ENCODE data around the gene KCNN4.
"Not testable (repeated sequence)": the region's sequence is repeated elsewhere in the genome, so short reads cannot be mapped to it uniquely, and the experiment has no call there.

The KCNN4 gene

GRCh38 chr19:43775299-43775890 lies 5.4 kb downstream of the KCNN4 start:
- TF ChIP-seq CTCF (IDR thresholded peaks at IDR 0.05; ENCODE audit: poor library complexity, severe bottlenecking), result no peak
- Histone ChIP-seq H3K27me3 (ENCODE audit: insufficient read depth, poor library complexity, severe bottlenecking) (no peaks in the 10 kb centered on the region), H3K27ac (ENCODE audit: poor library complexity, severe bottlenecking) (no peak overlapping the region), H3K9me3 (ENCODE audit: severe bottlenecking) (no peaks in the 10 kb centered on the region), H3K4me3 (ENCODE audit: severe bottlenecking) (no peak overlapping the region), H3K4me1 (ENCODE audit: insufficient read depth, poor library complexity, severe bottlenecking) (peaks cover 30% of the 10 kb centered on the region), H3K36me3 (ENCODE audit: low read depth) (peaks cover 58% of the 10 kb centered on the region)
- no peak for ATAC-seq (ENCODE audit: low read depth)
- no peak for DNase-seq (ENCODE audit: low spot score)

GRCh38 chr19:43774940-43775258 lies 5.9 kb downstream of the KCNN4 start:
- not testable (repeated sequence) for H3K4me3 ChIP-seq (ENCODE audit: severe bottlenecking); H3K27ac ChIP-seq (ENCODE audit: poor library complexity, severe bottlenecking); DNase-seq (ENCODE audit: low spot score); H3K9me3 ChIP-seq (ENCODE audit: severe bottlenecking); ATAC-seq (ENCODE audit: low read depth); H3K27me3 ChIP-seq (ENCODE audit: insufficient read depth, poor library complexity, severe bottlenecking)
- peaks cover 63% of the 10 kb centered on the region for H3K36me3 ChIP-seq (ENCODE audit: low read depth)
- peaks cover 30% of the 10 kb centered on the region for H3K4me1 ChIP-seq (ENCODE audit: insufficient read depth, poor library complexity, severe bottlenecking)

- H3K9me3 ChIP-seq (ENCODE audit: severe bottlenecking), result no peaks in the 10 kb centered on the region
- no peak overlapping the region for H3K4me3 ChIP-seq (ENCODE audit: severe bottlenecking)
- no peak for TF ChIP-seq CTCF (IDR thresholded peaks at IDR 0.05; ENCODE audit: poor library complexity, severe bottlenecking)
- ATAC-seq (ENCODE audit: low read depth) (no peak), DNase-seq (ENCODE audit: low spot score) (no peak)
- H3K27me3 ChIP-seq (ENCODE audit: insufficient read depth, poor library complexity, severe bottlenecking), result no peaks in the 10 kb centered on the region
- H3K4me1 ChIP-seq (ENCODE audit: insufficient read depth, poor library complexity, severe bottlenecking), result peaks cover 26% of the 10 kb centered on the region
- peaks cover 69% of the 10 kb centered on the region for H3K36me3 ChIP-seq (ENCODE audit: low read depth)
- H3K27ac ChIP-seq (ENCODE audit: poor library complexity, severe bottlenecking), result no peak overlapping the region
Observed at GRCh38 chr19:43774103-43774939, 6.5 kb downstream of the KCNN4 start.

GRCh38 chr19:43773725-43774102 lies 7.1 kb downstream of the KCNN4 start:
- ATAC-seq (ENCODE audit: low read depth) (no peak), DNase-seq (ENCODE audit: low spot score) (no peak)
- TF ChIP-seq CTCF (IDR thresholded peaks at IDR 0.05; ENCODE audit: poor library complexity, severe bottlenecking), result no peak
- Histone ChIP-seq H3K4me3 (ENCODE audit: severe bottlenecking) (no peak overlapping the region), H3K4me1 (ENCODE audit: insufficient read depth, poor library complexity, severe bottlenecking) (peaks cover 20% of the 10 kb centered on the region), H3K9me3 (ENCODE audit: severe bottlenecking) (no peaks in the 10 kb centered on the region), H3K27me3 (ENCODE audit: insufficient read depth, poor library complexity, severe bottlenecking) (no peaks in the 10 kb centered on the region), H3K27ac (ENCODE audit: poor library complexity, severe bottlenecking) (no peak overlapping the region), H3K36me3 (ENCODE audit: low read depth) (peaks cover 75% of the 10 kb centered on the region)

- Histone ChIP-seq H3K27ac (ENCODE audit: poor library complexity, severe bottlenecking) (no peak overlapping the region), H3K36me3 (ENCODE audit: low read depth) (peaks cover 88% of the 10 kb centered on the region)
Observed at GRCh38 chr19:43769256-43769655, 11.5 kb downstream of the KCNN4 start.

More at GRCh38 chr19:43769256-43769655, 11.5 kb downstream of the KCNN4 start:
- H3K4me3 ChIP-seq (ENCODE audit: severe bottlenecking), result no peak overlapping the region
- H3K4me1 ChIP-seq (ENCODE audit: insufficient read depth, poor library complexity, severe bottlenecking), result peaks cover 13% of the 10 kb centered on the region
- no peaks in the 10 kb centered on the region for H3K27me3 ChIP-seq (ENCODE audit: insufficient read depth, poor library complexity, severe bottlenecking)
- DNase-seq (ENCODE audit: low spot score) (no peak), ATAC-seq (ENCODE audit: low read depth) (no peak)
- no peaks in the 10 kb centered on the region for H3K9me3 ChIP-seq (ENCODE audit: severe bottlenecking)
- TF ChIP-seq CTCF (IDR thresholded peaks at IDR 0.05; ENCODE audit: poor library complexity, severe bottlenecking), result no peak
